SK-N-SH (cell line): ENCODE data around the gene CIPC.

Experiments
- CHD2 ChIP-seq: fragments of 150-350 bp; IDR thresholded peaks from 2 replicates; pipeline ENCODE4 v1.6.1; 2018; ENCODE audit warnings: low read length; ENCODE audit not compliant: partially characterized antibody
- ELF1 ChIP-seq: IDR thresholded peaks from 2 replicates; pipeline ENCODE4 v1.4.0; 2012
- JUND ChIP-seq: IDR thresholded peaks from 2 replicates; pipeline ENCODE4 v1.4.0; 2012
- MAX ChIP-seq: IDR thresholded peaks from 2 replicates; pipeline ENCODE4 v1.4.0; 2012; ENCODE audit warnings: low read depth
- MXI1 ChIP-seq: IDR thresholded peaks from 2 replicates; pipeline ENCODE4 v1.6.1; 2012; ENCODE audit warnings: mild to moderate bottlenecking, low read depth, low read length, improper control_type of control experiment
- POLR2AphosphoS5 ChIP-seq: IDR thresholded peaks from 2 replicates; pipeline ENCODE4 v1.6.1; 2012; ENCODE audit warnings: low read depth, low read length
- RXRA ChIP-seq: IDR thresholded peaks from 2 replicates; pipeline ENCODE4 v1.4.0; 2012; ENCODE audit warnings: low read depth, mild to moderate bottlenecking, borderline replicate concordance
- SIN3A ChIP-seq: IDR thresholded peaks from 2 replicates; pipeline ENCODE4 v1.6.1; 2012; ENCODE audit warnings: low read depth, mild to moderate bottlenecking, low read length, moderate library complexity, borderline replicate concordance
- SMC3 ChIP-seq: IDR thresholded peaks from 2 replicates; pipeline ENCODE4 v1.6.1; 2012; ENCODE audit warnings: low read depth, low read length, improper control_type of control experiment
- TAF1 ChIP-seq: IDR thresholded peaks from 2 replicates; pipeline ENCODE4 v1.6.1; 2012; ENCODE audit warnings: low read depth, mild to moderate bottlenecking, low read length, moderate library complexity, borderline replicate concordance
- USF2 ChIP-seq: fragments of 150-350 bp; IDR thresholded peaks from 2 replicates; pipeline ENCODE4 v1.6.1; 2017; ENCODE audit warnings: antibody characterized with exemption, low read length, low read depth, borderline replicate concordance
- TF ChIP-seq, protein P1 (sequence below): fragments of 200-600 bp; sonication (generic); IDR thresholded peaks from 2 replicates; pipeline ENCODE4 v1.6.1; 2017; ENCODE audit warnings: antibody characterized with exemption, mild to moderate bottlenecking, moderate library complexity
- TF ChIP-seq, protein P2 (sequence below): fragments of 150-350 bp; IDR thresholded peaks from 2 replicates; pipeline ENCODE4 v1.6.1; 2016; ENCODE audit warnings: mild to moderate bottlenecking, low read depth, low read length

DNA sequence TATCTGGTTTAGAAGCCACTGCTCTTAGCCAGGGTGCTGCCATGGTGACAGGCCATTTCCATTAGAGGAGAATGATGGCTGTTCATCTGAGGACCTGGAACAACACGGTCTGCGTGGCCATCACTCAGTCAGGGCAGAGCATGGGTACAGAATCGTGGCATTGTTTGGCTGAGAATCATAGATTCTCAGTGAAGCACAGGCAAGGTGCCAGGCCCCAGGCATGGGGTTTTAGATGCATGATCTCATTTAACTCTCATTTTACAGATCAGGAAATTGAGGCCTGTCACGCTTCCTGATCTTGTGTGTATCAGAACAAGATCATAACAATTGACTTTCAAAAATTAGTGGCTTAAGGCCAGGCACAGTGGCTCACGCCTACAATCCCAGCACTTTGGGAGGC lies 42.8 kb upstream of the CIPC start:
- no peak for TF ChIP-seq SMC3
- TF ChIP-seq, protein P1, sequence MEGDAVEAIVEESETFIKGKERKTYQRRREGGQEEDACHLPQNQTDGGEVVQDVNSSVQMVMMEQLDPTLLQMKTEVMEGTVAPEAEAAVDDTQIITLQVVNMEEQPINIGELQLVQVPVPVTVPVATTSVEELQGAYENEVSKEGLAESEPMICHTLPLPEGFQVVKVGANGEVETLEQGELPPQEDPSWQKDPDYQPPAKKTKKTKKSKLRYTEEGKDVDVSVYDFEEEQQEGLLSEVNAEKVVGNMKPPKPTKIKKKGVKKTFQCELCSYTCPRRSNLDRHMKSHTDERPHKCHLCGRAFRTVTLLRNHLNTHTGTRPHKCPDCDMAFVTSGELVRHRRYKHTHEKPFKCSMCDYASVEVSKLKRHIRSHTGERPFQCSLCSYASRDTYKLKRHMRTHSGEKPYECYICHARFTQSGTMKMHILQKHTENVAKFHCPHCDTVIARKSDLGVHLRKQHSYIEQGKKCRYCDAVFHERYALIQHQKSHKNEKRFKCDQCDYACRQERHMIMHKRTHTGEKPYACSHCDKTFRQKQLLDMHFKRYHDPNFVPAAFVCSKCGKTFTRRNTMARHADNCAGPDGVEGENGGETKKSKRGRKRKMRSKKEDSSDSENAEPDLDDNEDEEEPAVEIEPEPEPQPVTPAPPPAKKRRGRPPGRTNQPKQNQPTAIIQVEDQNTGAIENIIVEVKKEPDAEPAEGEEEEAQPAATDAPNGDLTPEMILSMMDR, result no peak
- TF ChIP-seq, protein P2, sequence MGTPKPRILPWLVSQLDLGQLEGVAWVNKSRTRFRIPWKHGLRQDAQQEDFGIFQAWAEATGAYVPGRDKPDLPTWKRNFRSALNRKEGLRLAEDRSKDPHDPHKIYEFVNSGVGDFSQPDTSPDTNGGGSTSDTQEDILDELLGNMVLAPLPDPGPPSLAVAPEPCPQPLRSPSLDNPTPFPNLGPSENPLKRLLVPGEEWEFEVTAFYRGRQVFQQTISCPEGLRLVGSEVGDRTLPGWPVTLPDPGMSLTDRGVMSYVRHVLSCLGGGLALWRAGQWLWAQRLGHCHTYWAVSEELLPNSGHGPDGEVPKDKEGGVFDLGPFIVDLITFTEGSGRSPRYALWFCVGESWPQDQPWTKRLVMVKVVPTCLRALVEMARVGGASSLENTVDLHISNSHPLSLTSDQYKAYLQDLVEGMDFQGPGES, result no peak
- no peak for TF ChIP-seq POLR2AphosphoS5
- no peak for TF ChIP-seq SIN3A
- no peak for TF ChIP-seq TAF1
- no peak for TF ChIP-seq RXRA
- no peak for TF ChIP-seq MAX
- TF ChIP-seq MXI1, result no peak
- TF ChIP-seq JUND, result no peak
- TF ChIP-seq USF2, result no peak
- TF ChIP-seq ELF1, result no peak
- no peak for TF ChIP-seq CHD2
